ENCODE measurements around the gene CEACAM19. TPM values are rescaled to one million over a fixed set of nuclear protein-coding genes. Genes with fewer than 3 reads are reported as not detected.

CEACAM19 gene
- total and polyA plus RNA-seq, 2 of the 13 experiments (the other 11 are each of a cell fraction or from before 2014, with no cell fraction given): 1.3 to 4.0 TPM

GRCh38 chr19:44725251-44725650 lies 54.0 kb downstream of the CEACAM19 start (continued):
- no peak for TF ChIP-seq ZSCAN5A (CRISPR knock-in tag; IDR thresholded peaks at IDR 0.05; ENCODE audit: borderline replicate concordance)
- peak; percentile 20; the same call in 1 of the 2 replicates for TF ChIP-seq ZNF281 (CRISPR knock-in tag; IDR thresholded peaks at IDR 0.05; ENCODE audit: borderline replicate concordance)
- TF ChIP-seq, protein P1, sequence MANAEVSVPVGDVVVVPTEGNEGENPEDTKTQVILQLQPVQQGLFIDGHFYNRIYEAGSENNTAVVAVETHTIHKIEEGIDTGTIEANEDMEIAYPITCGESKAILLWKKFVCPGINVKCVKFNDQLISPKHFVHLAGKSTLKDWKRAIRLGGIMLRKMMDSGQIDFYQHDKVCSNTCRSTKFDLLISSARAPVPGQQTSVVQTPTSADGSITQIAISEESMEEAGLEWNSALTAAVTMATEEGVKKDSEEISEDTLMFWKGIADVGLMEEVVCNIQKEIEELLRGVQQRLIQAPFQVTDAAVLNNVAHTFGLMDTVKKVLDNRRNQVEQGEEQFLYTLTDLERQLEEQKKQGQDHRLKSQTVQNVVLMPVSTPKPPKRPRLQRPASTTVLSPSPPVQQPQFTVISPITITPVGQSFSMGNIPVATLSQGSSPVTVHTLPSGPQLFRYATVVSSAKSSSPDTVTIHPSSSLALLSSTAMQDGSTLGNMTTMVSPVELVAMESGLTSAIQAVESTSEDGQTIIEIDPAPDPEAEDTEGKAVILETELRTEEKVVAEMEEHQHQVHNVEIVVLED (CRISPR knock-in tag; IDR thresholded peaks at IDR 0.05; ENCODE audit: borderline replicate concordance): peak; percentile 48; the same call in 1 of the 2 replicates
- peak; percentile 75 for TF ChIP-seq SALL1 (CRISPR knock-in tag; IDR thresholded peaks at IDR 0.05)
- TF ChIP-seq ZBTB8A (CRISPR knock-in tag; IDR thresholded peaks at IDR 0.05; ENCODE audit: borderline replicate concordance, low read depth): no peak
- TF ChIP-seq HIC2 (CRISPR knock-in tag; IDR thresholded peaks at IDR 0.05; ENCODE audit: low read depth): peak; percentile 98
- TF ChIP-seq, protein P2, sequence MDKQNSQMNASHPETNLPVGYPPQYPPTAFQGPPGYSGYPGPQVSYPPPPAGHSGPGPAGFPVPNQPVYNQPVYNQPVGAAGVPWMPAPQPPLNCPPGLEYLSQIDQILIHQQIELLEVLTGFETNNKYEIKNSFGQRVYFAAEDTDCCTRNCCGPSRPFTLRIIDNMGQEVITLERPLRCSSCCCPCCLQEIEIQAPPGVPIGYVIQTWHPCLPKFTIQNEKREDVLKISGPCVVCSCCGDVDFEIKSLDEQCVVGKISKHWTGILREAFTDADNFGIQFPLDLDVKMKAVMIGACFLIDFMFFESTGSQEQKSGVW (CRISPR knock-in tag; IDR thresholded peaks at IDR 0.05; ENCODE audit: borderline replicate concordance): no peak
- TF ChIP-seq ZNF543 (CRISPR knock-in tag; IDR thresholded peaks at IDR 0.05): no peak
- TF ChIP-seq, protein P3, sequence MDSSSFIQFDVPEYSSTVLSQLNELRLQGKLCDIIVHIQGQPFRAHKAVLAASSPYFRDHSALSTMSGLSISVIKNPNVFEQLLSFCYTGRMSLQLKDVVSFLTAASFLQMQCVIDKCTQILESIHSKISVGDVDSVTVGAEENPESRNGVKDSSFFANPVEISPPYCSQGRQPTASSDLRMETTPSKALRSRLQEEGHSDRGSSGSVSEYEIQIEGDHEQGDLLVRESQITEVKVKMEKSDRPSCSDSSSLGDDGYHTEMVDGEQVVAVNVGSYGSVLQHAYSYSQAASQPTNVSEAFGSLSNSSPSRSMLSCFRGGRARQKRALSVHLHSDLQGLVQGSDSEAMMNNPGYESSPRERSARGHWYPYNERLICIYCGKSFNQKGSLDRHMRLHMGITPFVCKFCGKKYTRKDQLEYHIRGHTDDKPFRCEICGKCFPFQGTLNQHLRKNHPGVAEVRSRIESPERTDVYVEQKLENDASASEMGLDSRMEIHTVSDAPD (CRISPR knock-in tag; IDR thresholded peaks at IDR 0.05): 0 out of 2 replicates have a peak, but pooled peaks have one; percentile 21
- TF ChIP-seq PHF21A (CRISPR knock-in tag; IDR thresholded peaks at IDR 0.05): peak; percentile 58; the same call in 1 of the 2 replicates
- TF ChIP-seq, protein P4, sequence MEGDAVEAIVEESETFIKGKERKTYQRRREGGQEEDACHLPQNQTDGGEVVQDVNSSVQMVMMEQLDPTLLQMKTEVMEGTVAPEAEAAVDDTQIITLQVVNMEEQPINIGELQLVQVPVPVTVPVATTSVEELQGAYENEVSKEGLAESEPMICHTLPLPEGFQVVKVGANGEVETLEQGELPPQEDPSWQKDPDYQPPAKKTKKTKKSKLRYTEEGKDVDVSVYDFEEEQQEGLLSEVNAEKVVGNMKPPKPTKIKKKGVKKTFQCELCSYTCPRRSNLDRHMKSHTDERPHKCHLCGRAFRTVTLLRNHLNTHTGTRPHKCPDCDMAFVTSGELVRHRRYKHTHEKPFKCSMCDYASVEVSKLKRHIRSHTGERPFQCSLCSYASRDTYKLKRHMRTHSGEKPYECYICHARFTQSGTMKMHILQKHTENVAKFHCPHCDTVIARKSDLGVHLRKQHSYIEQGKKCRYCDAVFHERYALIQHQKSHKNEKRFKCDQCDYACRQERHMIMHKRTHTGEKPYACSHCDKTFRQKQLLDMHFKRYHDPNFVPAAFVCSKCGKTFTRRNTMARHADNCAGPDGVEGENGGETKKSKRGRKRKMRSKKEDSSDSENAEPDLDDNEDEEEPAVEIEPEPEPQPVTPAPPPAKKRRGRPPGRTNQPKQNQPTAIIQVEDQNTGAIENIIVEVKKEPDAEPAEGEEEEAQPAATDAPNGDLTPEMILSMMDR (CRISPR knock-in tag; IDR thresholded peaks at IDR 0.05): peak; percentile 41
- TF ChIP-seq KLF15 (CRISPR knock-in tag; IDR thresholded peaks at IDR 0.05; ENCODE audit: borderline replicate concordance): no peak
- no peak for TF ChIP-seq SSRP1 (CRISPR knock-in tag; IDR thresholded peaks at IDR 0.05)
- TF ChIP-seq KDM2A (CRISPR knock-in tag; IDR thresholded peaks at IDR 0.05; ENCODE audit: borderline replicate concordance, low read depth): peak; percentile 60; the same call in 1 of the 2 replicates
- TF ChIP-seq ASH2L (IDR thresholded peaks at IDR 0.05; ENCODE audit: insufficient read length, low read depth, low read length): no peak
- peak; percentile 46 for TF ChIP-seq MED8 (CRISPR knock-in tag; IDR thresholded peaks at IDR 0.05; ENCODE audit: insufficient replicate concordance)
